KBM-7 (cell line): ENCODE measurements around the gene PDE2A.

ENCODE experiments used
- DNase-seq: peaks from one replicate; pipeline ENCODE4 v3.0.0-alpha.2; 2015
- in situ Hi-C: fragments of 300-500 bp; cut with MboI; formaldehyde crosslinking; loops from 2 replicates; pipeline ENCODE4 v1.14.3; 2020; ENCODE audit warnings: low sequenced_read_pairs, low pct_unique_long_range_greater_than_20kb, mixed read lengths

Gene PDE2A

DNA sequence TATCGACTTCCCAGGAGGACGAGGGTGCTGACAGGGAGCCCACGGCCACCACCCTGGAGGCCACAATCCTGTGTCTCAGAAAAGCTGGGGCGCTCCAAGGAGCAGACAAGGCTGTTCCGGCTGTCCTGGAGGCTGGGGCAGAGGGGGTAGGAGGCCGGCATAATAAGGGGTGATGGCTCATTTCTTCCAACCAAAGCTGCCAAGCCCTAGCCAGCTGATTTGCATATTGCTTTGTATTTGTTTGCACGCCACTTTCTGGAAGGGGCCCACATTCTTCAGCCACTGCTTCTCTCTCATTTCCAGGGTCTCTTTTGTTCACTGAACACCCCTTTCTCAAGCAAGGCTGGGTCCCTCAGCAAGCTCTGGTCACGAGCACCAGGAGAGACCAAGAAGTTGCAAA, 4.7 kb downstream of the PDE2A start:
- in situ Hi-C loops: no loop called here
- DNase-seq: no peak

DNA sequence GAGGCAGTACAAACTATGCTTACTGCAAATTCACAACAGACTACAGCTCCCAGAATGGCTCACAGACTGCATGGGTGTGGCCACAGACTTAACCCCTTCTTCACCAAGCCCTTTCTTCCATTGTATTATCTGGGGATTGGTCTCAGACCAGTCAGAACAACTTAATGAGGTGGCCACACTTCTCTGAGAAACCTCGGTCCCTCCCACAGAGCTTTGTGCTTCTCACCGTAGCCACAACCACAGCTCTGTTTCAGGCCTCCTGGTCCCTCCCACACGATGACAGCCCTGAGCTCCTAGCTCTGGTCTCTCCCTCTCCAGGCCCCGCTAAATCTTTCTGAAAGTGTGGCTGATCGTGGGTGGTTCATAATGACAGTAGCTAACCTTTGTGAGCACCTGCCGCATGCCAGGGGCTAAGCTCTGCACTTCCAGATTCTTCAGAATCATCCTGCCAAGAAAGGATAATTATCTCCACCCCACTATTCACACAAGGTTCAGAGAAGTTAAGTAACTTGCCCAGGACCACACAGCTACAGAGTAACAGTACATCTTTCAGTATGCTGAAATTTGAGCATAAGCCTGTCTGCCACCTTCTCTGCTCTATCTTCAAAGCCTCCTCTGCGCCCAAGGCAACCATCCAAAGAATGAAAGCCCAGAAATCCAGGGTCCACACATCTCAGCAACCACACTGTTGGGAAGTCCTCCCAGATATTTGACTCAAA, 5.4 kb downstream of the PDE2A start:
- DNase-seq: peak; percentile 26
- in situ Hi-C loops: no loop called here

DNA sequence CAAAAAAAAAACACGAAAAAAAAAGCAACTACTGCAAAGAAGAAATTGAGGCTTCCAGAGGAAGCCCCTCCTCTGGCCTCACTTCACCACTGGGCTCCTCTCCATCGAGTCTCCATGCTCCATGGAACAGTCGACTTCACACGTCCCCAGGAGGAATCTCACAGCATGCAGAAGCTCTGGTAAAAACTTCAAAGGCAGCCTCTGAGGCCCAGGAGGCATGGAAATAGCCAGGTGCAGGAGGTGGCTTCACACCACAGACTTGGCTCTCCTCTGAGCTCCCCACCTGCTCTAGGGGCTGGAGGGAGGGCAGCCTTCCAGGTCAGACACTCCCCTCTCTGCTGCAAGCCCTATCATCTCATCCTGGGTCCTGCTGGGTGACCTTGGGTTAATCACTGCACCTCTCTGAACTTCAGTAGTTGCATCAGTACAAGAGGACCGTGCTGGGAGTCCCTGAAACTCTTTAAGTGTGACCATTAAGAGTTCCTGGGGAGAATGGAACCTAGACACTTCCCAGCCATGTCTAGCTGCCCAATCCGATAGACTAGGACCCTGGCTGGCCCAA, 8.2 kb downstream of the PDE2A start:
- in situ Hi-C loops: no loop called here
- DNase-seq: no peak

DNA sequence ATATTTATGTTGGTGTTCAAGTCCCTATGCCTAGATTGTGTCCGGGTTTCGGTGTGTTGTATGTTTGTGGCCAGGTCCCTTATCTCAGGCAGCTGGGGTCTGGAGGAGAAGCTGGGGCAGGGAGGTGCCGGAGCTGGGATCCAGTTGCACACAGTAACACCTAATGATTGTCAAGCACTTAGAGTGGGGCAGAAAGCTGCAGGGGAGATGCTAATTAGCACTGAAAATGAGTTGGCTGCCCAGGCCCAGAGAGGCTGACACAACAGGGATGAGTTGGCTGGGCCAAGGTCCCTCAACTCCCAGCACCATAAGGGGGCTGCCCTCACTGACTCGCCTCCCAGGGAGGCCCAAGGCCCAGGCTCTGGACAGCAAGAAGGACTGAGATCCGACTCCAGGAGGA, 12.2 kb downstream of the PDE2A start:
- no peak for DNase-seq
- in situ Hi-C loops: no loop called here

DNA sequence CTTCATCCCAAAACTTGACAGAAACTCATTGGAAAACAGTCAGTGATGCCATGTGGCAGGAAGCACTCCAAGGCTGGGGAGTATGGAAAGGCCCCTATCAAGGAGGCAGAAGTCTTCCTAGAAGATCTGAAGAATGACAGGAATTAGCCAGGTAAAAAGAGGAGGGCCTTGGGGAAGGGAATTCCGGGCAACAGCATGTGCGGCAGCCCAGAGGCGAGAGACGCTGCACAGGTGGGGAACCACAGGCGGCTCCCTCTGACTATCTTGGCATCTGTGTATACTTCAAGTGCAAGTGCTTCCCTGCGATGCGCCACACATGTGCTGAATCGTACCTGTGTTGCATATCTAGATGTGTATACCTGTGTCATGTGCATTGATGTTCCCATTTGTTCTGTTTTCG, 12.7 kb downstream of the PDE2A start:
- in situ Hi-C loops: no loop called here
- no peak for DNase-seq

DNA sequence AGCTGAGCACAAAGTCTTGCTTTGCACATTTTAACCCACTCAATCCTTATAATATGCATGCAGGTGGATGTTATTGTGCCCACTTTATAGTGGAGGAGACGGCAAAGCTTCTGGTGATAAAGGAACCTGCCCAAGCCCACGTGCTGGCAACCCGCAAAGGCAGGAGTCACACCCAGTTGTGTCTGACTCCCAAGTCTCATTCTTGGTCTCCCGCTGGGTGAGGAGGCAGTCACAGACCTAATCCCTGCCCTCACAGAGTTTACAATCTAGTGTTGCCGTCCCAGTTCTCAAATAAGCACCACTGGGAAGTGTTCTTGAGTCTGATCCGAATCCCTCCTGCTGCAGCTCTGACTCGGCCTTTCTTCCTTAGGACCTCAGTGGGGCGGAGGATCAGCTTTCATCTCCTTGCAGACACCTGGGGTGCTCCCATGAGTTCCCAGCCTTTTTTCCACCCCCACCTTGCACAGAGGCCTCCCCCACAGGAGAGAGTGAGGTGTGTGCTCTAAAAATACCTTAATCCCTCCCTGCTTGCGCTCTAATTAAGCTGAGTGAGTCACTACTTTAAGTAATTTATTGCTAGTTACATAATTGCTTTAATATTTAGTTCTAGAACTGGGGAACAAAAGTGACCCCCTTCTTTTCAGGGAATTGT, 15.1 kb downstream of the PDE2A start:
- in situ Hi-C loops: no loop called here
- no peak for DNase-seq

DNA sequence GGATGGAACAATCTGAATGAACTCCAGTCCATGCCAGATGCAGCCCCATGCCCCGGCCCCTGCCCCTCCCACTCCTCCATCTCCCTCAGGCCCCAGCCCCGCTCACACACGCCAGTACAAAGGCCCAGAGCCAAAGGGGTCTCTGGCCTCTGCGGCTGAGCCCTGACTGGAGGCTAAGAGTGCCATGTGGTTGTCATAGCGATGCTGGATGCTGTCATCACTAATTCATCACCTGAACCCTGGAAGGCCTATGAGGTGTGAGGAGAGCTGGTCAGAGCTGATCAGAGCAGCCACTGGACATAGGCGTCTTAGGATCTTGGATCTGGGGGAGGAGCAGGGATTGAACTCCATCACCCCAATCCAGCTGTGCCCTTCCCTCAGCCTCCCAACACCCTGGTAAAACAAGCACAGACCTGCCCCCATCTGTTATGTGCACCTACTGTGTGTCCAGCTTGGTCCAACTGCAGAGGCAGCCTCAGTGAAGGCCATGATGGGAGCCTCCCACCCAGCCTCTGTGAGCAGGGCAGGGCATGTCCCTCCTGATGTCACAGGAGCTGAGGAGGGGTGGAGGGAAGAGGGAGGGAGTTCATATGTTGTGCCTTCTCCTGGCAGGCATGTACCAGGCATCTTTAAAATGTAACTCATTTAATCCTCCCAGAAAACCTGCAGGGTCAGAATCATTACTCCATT, 16.7 kb downstream of the PDE2A start:
- DNase-seq: no peak
- in situ Hi-C loops: no loop called here

DNA sequence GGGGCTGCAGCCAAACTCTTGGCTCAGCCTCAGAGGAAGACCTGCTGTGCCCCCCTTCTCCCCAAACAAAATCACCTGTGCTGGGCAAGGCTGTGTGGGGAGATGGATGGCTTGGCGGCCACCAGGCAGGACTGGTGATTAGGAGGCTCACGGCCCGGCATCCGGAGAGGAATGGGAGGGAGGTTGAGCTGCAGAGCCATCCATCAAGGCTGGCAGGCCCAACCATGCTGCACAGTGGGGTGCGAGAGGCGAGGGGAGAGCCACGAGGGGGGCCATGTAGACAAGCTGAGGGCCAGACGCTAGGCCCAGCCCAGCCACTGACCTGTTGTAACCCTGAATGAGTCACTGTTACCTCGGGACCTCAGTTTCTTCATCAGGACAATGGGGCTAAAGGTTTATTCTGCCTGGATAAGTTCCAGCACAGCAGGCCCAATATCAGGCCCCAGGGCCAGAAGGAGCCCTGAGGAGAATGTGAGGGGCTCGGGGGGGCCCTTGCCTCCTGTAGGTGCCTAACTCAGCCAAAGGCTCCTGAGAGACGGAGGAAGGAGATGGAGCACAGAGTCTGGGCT, 18.2 kb downstream of the PDE2A start:
- DNase-seq: no peak
- in situ Hi-C loops: no loop called here

DNA sequence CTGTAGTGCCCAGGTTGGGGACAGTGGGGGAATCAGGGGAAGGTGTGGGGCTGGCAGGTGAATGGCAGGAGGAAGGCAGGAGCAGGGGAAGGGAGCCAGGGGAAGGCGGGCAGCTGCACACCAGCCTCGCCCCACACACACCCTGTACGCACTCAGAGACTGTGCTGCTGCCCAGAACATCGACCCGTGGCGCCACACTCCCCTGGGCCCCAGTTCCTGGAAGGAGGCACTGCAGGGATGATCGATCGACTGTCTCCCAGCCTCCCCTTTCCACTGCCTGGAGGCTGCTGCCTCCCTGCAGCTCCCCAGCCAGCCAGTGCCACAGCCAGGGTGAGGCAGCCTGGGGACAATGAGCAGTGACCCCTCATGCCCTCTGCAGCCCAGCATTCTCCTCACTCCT, 19.2 kb downstream of the PDE2A start:
- in situ Hi-C loops: no loop called here
- DNase-seq: no peak

DNA sequence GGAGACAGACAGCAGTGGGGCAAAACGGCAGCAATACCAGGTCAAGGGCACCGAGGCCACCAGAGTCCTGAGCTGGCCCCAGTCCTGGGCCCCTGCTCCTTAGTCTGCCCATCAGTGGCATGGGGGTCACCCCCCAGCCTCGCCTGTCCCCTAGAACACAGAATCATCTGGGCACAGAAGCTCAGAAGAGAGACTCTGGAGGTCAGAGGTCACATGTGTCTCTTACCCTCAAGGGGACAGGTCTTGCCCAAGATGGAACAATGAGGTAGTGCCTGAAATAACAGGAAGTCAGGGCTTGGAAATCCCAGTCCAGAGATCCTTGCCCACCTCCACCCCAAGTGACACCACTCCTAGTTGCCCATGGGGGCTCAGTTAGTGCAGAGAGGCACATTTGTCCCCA, 20.6 kb downstream of the PDE2A start:
- no peak for DNase-seq
- in situ Hi-C loops: no loop called here

DNA sequence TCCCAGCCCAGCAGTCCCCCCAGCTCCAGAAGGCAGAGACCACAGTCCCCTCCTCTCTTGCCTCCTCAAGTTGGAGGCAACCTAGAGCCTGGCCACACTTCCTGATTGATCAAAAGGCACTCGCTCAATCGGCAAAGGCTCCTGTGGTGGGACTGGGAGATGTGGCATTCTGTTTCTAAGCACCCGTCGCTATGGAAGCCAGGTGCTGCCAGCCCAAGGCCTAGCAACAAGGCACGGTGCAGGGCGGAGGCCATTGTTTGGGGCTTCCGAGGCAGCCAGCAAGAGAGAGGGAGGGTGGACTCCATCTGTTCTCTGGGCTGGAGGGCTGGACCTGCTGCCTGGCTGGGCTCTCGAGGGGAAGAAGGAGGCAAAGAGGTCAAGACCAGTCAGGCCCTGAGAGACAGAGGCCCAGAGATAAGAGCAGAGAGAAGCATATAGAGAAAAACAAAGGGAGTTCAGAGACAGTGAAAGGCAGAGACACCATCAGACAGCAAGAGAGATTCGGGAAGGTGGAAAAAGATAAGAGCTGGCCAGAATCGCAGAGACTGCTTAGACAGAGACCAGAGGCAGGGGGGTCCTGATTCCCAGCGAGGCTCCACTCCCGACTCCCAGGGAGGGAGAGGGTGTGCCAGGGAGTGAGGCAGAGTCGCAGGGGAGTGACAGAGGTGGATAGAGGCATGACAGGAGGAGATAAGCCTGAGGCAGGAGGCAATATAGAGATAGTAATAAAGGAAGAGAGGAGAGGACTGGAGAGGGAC, 21.2 kb downstream of the PDE2A start:
- DNase-seq: no peak
- in situ Hi-C loops: no loop called here

DNA sequence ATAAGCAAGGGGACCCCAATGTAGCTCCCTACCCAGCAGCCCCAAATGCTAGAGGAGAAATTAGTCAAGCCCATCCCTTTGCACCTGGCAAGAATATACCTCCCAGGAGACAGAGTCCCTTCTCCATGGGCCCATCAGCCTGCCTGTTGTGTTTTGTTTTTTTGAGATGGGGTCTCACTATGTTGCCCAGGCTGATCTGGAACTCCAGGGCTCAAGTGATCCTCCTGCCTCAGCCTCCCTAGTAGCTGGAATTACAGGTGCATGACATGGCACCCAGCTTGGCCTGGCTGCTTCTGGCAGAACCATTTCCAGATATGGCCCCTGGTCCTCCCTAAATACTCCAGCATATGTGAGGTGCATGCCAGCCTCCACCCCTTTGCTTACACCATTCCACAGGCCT, 22.1 kb downstream of the PDE2A start:
- DNase-seq: no peak
- in situ Hi-C loops: no loop called here

DNA sequence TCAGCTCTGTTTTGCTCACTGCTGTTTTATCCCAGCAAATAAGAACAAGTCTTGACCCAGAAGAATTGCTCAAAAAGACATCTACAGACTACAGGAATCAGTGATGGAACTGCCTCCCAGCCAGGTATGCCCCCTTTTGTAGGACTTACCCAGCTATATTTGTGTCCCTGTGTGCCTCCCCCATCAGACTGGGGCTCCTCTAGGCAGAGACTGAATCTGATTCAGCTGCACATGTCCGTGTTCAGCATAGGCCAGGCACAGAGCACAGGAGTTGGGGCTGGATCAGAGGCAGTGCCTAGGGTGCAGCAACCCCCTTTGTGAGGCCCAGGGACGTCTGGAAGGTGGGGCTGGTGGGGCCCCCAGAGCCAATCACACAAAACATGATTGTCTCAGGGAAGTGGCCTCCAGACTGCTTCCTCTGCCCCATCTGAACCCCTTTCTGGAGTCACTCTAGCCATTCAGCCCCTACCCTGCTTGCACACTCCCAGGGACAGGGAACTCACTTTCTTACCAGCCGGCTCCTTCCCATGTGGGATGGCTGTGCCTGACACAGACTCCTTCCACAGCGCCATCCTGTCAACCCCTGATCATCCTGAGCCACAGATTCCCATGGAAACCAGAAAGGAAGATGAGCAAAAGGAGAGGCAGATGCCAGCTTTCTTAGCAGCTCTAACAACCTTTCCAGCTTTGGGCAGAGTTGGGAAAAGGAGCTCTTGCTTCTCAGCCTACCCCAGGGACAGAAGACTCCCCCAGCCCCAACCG, 24.8 kb downstream of the PDE2A start:
- DNase-seq: no peak
- in situ Hi-C loops: no loop called here

DNA sequence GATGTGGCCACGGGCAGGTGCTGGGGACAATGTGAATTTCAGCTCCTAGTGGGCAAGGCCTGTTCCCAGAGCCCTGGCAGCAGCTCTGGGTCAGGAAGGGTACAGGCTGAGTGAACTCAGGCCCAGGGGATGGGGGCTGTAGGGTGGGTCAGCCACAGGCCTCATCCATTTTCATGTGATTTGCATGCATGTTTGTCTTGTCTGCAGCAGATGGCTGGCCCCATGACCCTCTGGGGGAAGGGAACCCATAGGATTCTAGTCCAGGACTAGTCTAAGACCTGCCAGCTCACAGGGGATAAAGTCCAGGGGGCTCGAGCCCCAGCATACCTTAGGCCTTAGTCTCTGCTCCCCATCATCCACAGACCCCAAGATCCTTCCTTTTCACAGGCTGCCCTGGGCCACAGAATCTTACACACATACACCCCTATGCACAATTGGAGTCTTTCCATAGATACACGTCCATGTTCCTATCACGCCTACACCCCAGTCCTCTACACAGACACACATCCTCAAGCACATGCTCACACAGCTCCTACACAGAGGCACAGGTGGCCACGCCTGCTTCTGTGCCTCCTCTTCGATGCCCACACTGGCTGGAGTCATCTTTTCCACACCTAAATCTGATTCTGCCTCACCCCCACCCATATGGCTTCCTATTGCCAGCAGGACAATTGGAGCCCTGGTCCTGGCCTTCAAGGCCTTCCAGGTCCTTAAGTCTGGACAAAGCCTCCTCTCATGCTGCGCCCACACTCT, 25.7 kb downstream of the PDE2A start:
- DNase-seq: no peak
- in situ Hi-C loops: no loop called here

DNA sequence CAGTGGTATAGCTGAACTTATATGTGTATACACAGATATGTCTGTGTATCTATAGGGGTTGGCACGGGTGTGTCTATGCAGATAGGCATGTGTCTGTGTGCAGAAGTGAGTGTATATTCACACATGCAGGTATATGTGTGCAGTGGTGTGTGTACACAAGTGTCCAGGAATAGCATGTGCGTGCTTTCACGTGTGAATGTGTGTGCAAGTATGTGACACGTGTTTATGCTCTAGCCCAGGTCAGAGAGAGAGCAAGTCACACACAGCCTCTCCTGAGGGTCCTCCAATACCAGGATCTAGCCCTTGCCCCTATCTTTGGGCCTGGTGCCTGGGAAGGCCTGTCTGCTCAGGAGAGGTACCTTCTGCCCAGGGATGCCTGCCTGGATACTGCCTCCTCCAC, 26.3 kb downstream of the PDE2A start:
- in situ Hi-C loops: no loop called here
- DNase-seq: no peak

DNA sequence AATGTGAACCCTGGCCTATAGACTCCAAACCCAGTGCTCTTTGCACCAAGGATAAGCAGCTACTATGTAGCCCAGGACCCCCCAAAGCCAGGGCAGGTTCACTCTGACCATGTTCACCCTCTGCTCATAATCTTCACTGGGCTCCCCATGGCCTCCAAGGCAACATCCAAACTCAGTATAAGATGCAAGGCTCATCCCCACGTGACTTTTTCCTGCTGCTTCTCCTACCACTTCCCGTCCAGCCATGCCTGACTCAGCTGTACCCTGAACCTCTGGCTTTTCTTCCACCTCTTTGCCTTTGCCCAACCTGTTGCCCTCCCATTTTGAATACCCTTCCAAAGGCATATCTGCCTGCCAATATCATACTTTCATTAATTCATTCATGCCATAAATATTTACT, 27.8 kb downstream of the PDE2A start:
- in situ Hi-C loops: no loop called here

DNA sequence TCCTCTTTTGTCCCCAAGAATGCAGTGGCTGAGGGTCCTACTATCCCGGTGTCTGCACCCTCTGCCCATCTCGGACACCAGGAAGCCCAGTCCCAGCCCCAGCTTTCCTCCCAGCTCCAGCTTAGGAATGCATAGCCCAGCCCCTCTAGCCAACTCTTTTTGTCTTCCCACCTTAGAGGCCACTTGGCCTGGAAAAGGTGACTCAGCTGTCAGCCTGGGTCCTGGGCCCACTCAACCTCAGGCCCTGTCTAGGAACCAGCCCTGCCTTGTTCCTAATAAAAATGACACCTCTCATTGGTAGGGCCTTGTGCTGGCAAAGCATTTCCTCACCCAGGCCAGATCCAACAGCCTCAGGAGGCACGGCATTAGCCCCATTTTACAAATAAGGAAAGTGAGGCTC, 28.2 kb downstream of the PDE2A start:
- DNase-seq: no peak
- in situ Hi-C loops: no loop called here

More for the DNA sequence above, 27.8 kb downstream of the PDE2A start:
- no peak for DNase-seq

DNA sequence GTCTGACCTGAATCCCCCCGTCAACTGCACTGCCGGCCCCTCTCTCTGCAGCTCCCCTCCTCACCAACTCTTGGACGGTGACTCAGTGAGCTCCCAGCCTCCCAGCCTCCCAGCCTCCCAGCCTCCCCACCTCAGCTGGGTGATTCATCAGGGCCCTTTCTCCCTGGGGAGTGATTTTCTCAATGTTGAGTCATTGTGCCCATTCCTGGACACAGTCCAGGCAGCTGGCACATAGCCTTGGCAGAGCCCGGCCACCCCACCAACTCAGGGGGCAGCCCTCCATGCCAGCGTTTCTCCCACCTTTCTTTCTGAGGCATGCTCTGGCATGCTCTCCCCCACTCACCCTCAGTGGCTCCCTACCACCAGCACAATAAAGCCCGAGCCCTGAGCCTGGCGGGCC, 30.7 kb downstream of the PDE2A start:
- DNase-seq: no peak
- in situ Hi-C loops: no loop called here
